PC-9 (cell line): ENCODE results near the gene ATP5PO. TPM values are rescaled to one million over a fixed set of nuclear protein-coding genes. Genes with fewer than 3 reads are reported as not detected.

ENCODE experiments used
- BruUV-seq: library from RNA; stranded (reverse); fragments of 400-500 nt; replicated peaks from 2 replicates; lab custom pipeline; 2021; lab: Mats Ljungman, UMichigan
- CTCF ChIA-PET: fragments of 300-600 bp; sonication (Branson Sonifier 250); formaldehyde crosslinking; loops from one replicate; lab custom pipeline; 2022; ENCODE audit warnings: antibody characterized with exemption; lab: Charles Lee
- POLR2A ChIA-PET: fragments of 300-600 bp; sonication (Branson Sonifier 250); formaldehyde crosslinking; loops from one replicate; lab custom pipeline; 2022; ENCODE audit warnings: antibody characterized with exemption; ENCODE audit not compliant: unreplicated experiment; lab: Charles Lee
- DNase-seq, 2 experiments: peaks; one replicate each; pipeline versions ENCODE4 v3.0.0 to v3.0.0-alpha.2; 2015 to 2022; ENCODE audit warnings: mixed read lengths in 1 of 2
- H2AFZ ChIP-seq: fragments of 200-600 bp; sonication (generic); 2 replicates; pipeline ENCODE4 v1.8.1; 2017; ENCODE audit warnings: antibody characterized with exemption
- H3F3A ChIP-seq: fragments of 200-600 bp; sonication (generic); 2 replicates; pipeline ENCODE4 v1.8.1; 2017; ENCODE audit warnings: antibody characterized with exemption, mild to moderate bottlenecking, low read depth; ENCODE audit not compliant: insufficient read depth
- H3K27ac ChIP-seq: fragments of 200-600 bp; sonication (generic); 2 replicates; pipeline ENCODE4 v1.6.1; 2016; ENCODE audit warnings: mixed run types
- H3K27me3 ChIP-seq: fragments of 200-600 bp; sonication (generic); 2 replicates; pipeline ENCODE4 v1.6.1; 2016; ENCODE audit warnings: low read depth, mixed run types; ENCODE audit not compliant: insufficient read depth
- H3K36me3 ChIP-seq: fragments of 200-600 bp; sonication (generic); 2 replicates; pipeline ENCODE4 v1.6.1; 2016; ENCODE audit warnings: low read depth, mixed run types
- H3K4me1 ChIP-seq: fragments of 200-600 bp; sonication (generic); replicated peaks from 2 replicates; pipeline ENCODE4 v1.6.1; 2016; ENCODE audit warnings: mixed run types; ENCODE audit not compliant: insufficient read depth
- H3K4me2 ChIP-seq: fragments of 200-600 bp; sonication (generic); 2 replicates; pipeline ENCODE4 v1.6.1; 2017; ENCODE audit warnings: mixed run types
- H3K4me3 ChIP-seq: fragments of 200-600 bp; sonication (generic); 2 replicates; pipeline ENCODE4 v1.6.1; 2016; ENCODE audit warnings: mixed run types
- H3K79me2 ChIP-seq: fragments of 200-600 bp; sonication (generic); 2 replicates; pipeline ENCODE4 v1.6.1; 2017; ENCODE audit warnings: low read depth, mixed run types
- H3K9me2 ChIP-seq: fragments of 200-600 bp; sonication (generic); 2 replicates; pipeline ENCODE4 v1.8.1; 2017; ENCODE audit warnings: mild to moderate bottlenecking; ENCODE audit not compliant: insufficient read depth
- H3K9me3 ChIP-seq: fragments of 200-600 bp; sonication (generic); 2 replicates; pipeline ENCODE4 v1.8.1; 2016; ENCODE audit warnings: low read depth; ENCODE audit not compliant: insufficient read depth
- H4K20me1 ChIP-seq: fragments of 200-600 bp; sonication (generic); 2 replicates; pipeline ENCODE4 v1.8.1; 2017; ENCODE audit not compliant: insufficient read depth
- CTCF ChIP-seq: fragments of 200-600 bp; sonication (generic); conservative IDR thresholded peaks from 2 replicates; pipeline ENCODE4 v1.6.1; 2017; ENCODE audit warnings: mixed run types, antibody characterized with exemption, mild to moderate bottlenecking, moderate library complexity
- EZH2 ChIP-seq: fragments of 200-600 bp; sonication (generic); IDR thresholded peaks from 2 replicates; pipeline ENCODE4 v1.8.0; 2017; ENCODE audit warnings: antibody characterized with exemption, low read depth
- intact Hi-C: fragments of 100-400 bp; cut with micrococcal nuclease; formaldehyde crosslinking; loops from one replicate; pipeline ENCODE4 v1.10.0; 2022; ENCODE audit not compliant: unreplicated experiment
- total RNA-seq: library from RNA; stranded (reverse); gene quantifications from 2 replicates; pipeline ENCODE4 v1.2.3, GENCODE V29; 2021

ATP5PO gene
- total RNA-seq, 1 experiment from 2014 or later: 134 TPM

GRCh38 chr21:33940881-33941245, 25.3 kb upstream of the ATP5PO start:
- H3F3A ChIP-seq: no peaks in the 10 kb centered on the region
- no peak overlapping the region for H3K4me2 ChIP-seq
- no TSS peak for BruUV-seq
- no peaks in the 10 kb centered on the region for H3K9me3 ChIP-seq
- DNase-seq: no peak
- intact Hi-C loops: no loop called here
- no peaks in the 10 kb centered on the region for H3K79me2 ChIP-seq
- no peak overlapping the region for H3K27ac ChIP-seq
- H3K4me1 ChIP-seq: no peaks in the 10 kb centered on the region
- H4K20me1 ChIP-seq: no peaks in the 10 kb centered on the region
- H3K9me2 ChIP-seq: no peaks in the 10 kb centered on the region
- ChIA-PET CTCF (no interaction called here), POLR2A (no interaction called here)
- TF ChIP-seq CTCF: no peak
- no peak for TF ChIP-seq EZH2
- no peaks in the 10 kb centered on the region for H3K36me3 ChIP-seq
- no peak overlapping the region for H3K4me3 ChIP-seq
- no peak overlapping the region for H2AFZ ChIP-seq
- no peaks in the 10 kb centered on the region for H3K27me3 ChIP-seq

GRCh38 chr21:33940164-33940880, 24.7 kb upstream of the ATP5PO start:
- DNase-seq: no peak
- Histone ChIP-seq H4K20me1 (no peaks in the 10 kb centered on the region), H3K27me3 (no peaks in the 10 kb centered on the region), H3K9me3 (no peaks in the 10 kb centered on the region), H3F3A (no peaks in the 10 kb centered on the region), H3K4me1 (no peaks in the 10 kb centered on the region), H3K4me3 (no peak overlapping the region), H2AFZ (no peak overlapping the region), H3K79me2 (no peaks in the 10 kb centered on the region), H3K4me2 (no peak overlapping the region), H3K9me2 (no peaks in the 10 kb centered on the region), H3K27ac (no peak overlapping the region), H3K36me3 (no peaks in the 10 kb centered on the region)
- CTCF ChIA-PET: interaction anchor here (0.6 kb wide), 1 partner anchor 409 kb away, joined by 6 read pairs; no protein-coding TSS in a partner anchor
- BruUV-seq: no TSS peak
- POLR2A ChIA-PET: interaction anchor here (0.7 kb wide), 1 partner anchor 135 kb away, joined by 7 read pairs; no protein-coding TSS in a partner anchor
- TF ChIP-seq CTCF (no peak), EZH2 (no peak)
- intact Hi-C loops: no loop called here

- Histone ChIP-seq H3K4me1 (no peaks in the 10 kb centered on the region), H3F3A (no peaks in the 10 kb centered on the region), H3K36me3 (no peaks in the 10 kb centered on the region), H3K9me3 (no peaks in the 10 kb centered on the region), H4K20me1 (no peaks in the 10 kb centered on the region), H3K4me3 (no peak overlapping the region), H2AFZ (no peak overlapping the region), H3K27me3 (no peaks in the 10 kb centered on the region), H3K79me2 (no peaks in the 10 kb centered on the region), H3K27ac (no peak overlapping the region), H3K9me2 (no peaks in the 10 kb centered on the region), H3K4me2 (no peak overlapping the region)
- BruUV-seq: no TSS peak
- intact Hi-C loops: no loop called here
- no peak for DNase-seq
- no peak for TF ChIP-seq CTCF
- no peak for TF ChIP-seq EZH2
- ChIA-PET POLR2A (interaction anchor here (0.7 kb wide), 1 partner anchor 95 kb away, joined by 8 read pairs; no protein-coding TSS in a partner anchor), CTCF (no interaction called here)
Observed at GRCh38 chr21:33939226-33939625, 23.6 kb upstream of the ATP5PO start.
